ENCODE measurements around the gene PDE6B. TPM values are rescaled to one million over a fixed set of nuclear protein-coding genes. Genes with fewer than 3 reads are reported as not detected.

PDE6B gene
- polyA plus RNA-seq, 1 experiment: 0.64 TPM

DNA sequence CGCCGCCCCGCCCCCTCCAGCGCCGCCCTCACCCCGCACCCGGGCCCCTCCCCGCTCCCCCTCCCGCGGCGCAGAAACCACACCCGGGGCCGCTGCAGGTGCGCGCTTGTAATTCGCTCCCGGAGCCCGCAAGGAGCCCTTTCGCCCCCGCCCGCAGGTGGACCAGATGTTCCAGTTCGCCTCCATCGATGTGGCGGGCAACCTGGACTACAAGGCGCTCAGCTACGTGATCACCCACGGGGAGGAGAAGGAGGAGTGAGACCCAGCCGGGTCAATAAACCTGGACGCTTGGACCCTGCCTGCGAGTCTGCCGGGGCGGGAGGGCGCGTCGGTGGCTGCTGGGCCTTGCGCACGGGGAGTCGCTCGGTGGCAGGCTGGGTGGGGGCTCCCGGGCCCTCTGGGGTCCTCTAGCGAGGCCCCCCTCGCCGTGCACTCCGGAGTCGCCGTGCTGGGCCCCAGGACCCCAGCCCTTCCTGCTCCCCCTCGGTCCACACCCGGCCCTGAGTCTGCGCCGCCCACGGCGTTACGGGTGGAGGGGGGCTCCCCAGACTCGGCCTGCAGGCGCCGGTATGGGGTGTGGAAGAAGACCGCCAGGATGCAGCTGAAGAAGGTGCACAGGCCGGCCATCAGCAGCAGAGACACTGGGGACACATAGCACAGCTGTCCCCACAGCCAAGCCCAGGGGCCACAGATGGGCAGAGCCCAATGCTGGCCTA lies 56.5 kb downstream of the PDE6B start:
- no peak for DNase-seq (ENCODE audit: low read depth, low spot score)
- H3K27ac ChIP-seq (ENCODE audit: low read depth, low read length): no peak overlapping the region
- TF ChIP-seq, protein P1, sequence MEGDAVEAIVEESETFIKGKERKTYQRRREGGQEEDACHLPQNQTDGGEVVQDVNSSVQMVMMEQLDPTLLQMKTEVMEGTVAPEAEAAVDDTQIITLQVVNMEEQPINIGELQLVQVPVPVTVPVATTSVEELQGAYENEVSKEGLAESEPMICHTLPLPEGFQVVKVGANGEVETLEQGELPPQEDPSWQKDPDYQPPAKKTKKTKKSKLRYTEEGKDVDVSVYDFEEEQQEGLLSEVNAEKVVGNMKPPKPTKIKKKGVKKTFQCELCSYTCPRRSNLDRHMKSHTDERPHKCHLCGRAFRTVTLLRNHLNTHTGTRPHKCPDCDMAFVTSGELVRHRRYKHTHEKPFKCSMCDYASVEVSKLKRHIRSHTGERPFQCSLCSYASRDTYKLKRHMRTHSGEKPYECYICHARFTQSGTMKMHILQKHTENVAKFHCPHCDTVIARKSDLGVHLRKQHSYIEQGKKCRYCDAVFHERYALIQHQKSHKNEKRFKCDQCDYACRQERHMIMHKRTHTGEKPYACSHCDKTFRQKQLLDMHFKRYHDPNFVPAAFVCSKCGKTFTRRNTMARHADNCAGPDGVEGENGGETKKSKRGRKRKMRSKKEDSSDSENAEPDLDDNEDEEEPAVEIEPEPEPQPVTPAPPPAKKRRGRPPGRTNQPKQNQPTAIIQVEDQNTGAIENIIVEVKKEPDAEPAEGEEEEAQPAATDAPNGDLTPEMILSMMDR (IDR thresholded peaks at IDR 0.05; ENCODE audit: low read depth, low read length): no peak
- no peak overlapping the region for H3K4me3 ChIP-seq (ENCODE audit: low read depth, low read length)
- H3K27me3 ChIP-seq (ENCODE audit: control insufficient read depth, insufficient read depth, low read length): no peaks in the 10 kb centered on the region
- ChIA-PET POLR2A (no interaction called here), CTCF (no interaction called here)
- peaks cover 5% of the 10 kb centered on the region; the same call in 1 of the 2 replicates for H3K9me3 ChIP-seq (ENCODE audit: control insufficient read depth, insufficient read depth, low read length)

- Histone ChIP-seq H3K9me3 (ENCODE audit: control insufficient read depth, insufficient read depth, low read length) (peaks cover 5% of the 10 kb centered on the region; the same call in 1 of the 2 replicates), H3K4me3 (ENCODE audit: low read depth, low read length) (no peak overlapping the region), H3K27ac (ENCODE audit: low read depth, low read length) (no peak overlapping the region), H3K27me3 (ENCODE audit: control insufficient read depth, insufficient read depth, low read length) (no peaks in the 10 kb centered on the region)
- TF ChIP-seq, protein P1 (IDR thresholded peaks at IDR 0.05; ENCODE audit: low read depth, low read length): no peak
- CTCF ChIA-PET: no interaction called here
- POLR2A ChIA-PET: no interaction called here
- no peak for DNase-seq (ENCODE audit: low read depth, low spot score)
These were observed 57.3 kb downstream of the PDE6B start for GRCh38 chr4:682490-683172.

DNA sequence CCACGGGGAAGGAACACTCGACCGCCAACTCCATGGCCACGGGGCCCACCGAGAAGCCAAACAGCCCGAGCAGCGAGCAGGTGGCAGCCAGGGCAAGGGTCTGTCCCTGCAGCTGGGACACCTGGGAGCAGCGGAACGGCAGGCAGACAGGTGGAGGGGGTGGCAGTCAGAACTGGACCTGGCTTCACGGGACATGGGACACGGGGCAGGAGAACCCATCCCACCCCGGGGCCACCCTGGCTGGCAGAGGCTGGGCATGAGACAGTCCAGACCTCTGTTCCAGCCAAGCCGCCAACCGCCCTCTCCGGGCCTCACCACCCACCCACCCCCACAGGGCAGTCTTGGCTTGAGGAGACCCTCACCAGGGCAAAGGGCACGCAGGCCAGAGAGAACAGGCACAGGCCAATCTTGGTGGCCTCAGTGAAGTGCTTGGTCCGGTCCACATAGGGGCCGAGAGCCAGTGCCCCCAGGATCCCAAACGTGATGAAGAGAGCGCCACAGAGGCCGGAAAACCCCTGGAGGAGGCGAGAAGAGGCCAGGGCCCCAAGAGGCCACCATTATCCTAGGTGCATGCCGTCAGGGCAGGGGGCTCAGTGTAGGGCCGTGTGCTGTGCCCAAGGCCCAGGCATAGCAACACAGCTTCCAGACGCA lies 58.0 kb downstream of the PDE6B start:
- ChIA-PET CTCF (interaction anchor here (0.7 to 1.8 kb wide), 2 partner anchors 17 to 58 kb away, joined by 3 to 4 read pairs; no protein-coding TSS in a partner anchor), POLR2A (no interaction called here)
- TF ChIP-seq, protein P1 (IDR thresholded peaks at IDR 0.05; ENCODE audit: low read depth, low read length): no peak
- peaks cover 5% of the 10 kb centered on the region; the same call in 1 of the 2 replicates for H3K9me3 ChIP-seq (ENCODE audit: control insufficient read depth, insufficient read depth, low read length)
- no peaks in the 10 kb centered on the region for H3K27me3 ChIP-seq (ENCODE audit: control insufficient read depth, insufficient read depth, low read length)
- no peak overlapping the region for H3K27ac ChIP-seq (ENCODE audit: low read depth, low read length)
- DNase-seq (ENCODE audit: low read depth, low spot score): no peak
- H3K4me3 ChIP-seq (ENCODE audit: low read depth, low read length): no peak overlapping the region

- CTCF ChIA-PET: interaction anchor here (0.6 to 1.8 kb wide), 4 partner anchors 17 to 354 kb away, joined by 3 to 5 read pairs (median 4); no protein-coding TSS in a partner anchor
- POLR2A ChIA-PET: no interaction called here
- H3K9me3 ChIP-seq (ENCODE audit: control insufficient read depth, insufficient read depth, low read length): peaks cover 5% of the 10 kb centered on the region; the same call in 1 of the 2 replicates
- no peak overlapping the region for H3K27ac ChIP-seq (ENCODE audit: low read depth, low read length)
- DNase-seq (ENCODE audit: low read depth, low spot score): no peak
- no peaks in the 10 kb centered on the region for H3K27me3 ChIP-seq (ENCODE audit: control insufficient read depth, insufficient read depth, low read length)
- H3K4me3 ChIP-seq (ENCODE audit: low read depth, low read length): no peak overlapping the region
- TF ChIP-seq, protein P1 (IDR thresholded peaks at IDR 0.05; ENCODE audit: low read depth, low read length): peak; percentile 66
These were observed 58.7 kb downstream of the PDE6B start for GRCh38 chr4:683982-684622.

Data from AG04450 (cell line).